Measurements from ENCODE around the gene NFIB.

DNA sequence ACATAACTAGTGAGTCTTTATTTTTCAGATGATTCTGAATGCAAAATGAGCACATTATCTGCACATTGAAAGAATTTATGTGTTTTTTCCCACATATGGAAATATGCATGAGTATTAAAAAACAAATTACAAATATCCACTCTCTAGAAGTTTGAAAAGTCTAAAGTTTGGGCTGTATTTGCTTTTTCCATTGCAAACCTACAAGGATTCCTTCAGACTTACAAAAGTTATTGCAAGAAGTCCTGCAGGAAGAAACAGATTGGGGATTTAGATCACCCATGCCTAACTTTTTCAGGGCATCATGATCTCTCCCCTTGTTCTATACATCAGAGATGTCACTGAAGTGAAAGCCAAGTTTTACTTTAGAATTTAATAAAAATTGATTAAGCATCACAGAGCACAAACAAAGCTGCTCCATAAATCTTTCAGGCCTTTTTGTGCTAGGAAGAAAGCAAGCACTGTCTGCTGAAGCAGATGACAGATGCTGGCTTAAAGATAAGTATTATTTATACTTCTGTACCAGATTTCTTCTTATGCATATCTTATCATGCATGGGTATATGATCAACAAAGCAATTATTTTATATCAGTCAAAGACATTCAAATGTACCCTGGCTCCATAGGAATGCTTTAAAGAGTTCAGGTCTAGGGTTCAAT is 71.7 kb downstream of the NFIB start:
- TF ChIP-seq POLR2A (IDR thresholded peaks at IDR 0.05) (no peak), POLR2AphosphoS5 (IDR thresholded peaks at IDR 0.05) (no peak), EP300 (IDR thresholded peaks at IDR 0.05) (no peak)
- TF ChIP-seq, protein P1, sequence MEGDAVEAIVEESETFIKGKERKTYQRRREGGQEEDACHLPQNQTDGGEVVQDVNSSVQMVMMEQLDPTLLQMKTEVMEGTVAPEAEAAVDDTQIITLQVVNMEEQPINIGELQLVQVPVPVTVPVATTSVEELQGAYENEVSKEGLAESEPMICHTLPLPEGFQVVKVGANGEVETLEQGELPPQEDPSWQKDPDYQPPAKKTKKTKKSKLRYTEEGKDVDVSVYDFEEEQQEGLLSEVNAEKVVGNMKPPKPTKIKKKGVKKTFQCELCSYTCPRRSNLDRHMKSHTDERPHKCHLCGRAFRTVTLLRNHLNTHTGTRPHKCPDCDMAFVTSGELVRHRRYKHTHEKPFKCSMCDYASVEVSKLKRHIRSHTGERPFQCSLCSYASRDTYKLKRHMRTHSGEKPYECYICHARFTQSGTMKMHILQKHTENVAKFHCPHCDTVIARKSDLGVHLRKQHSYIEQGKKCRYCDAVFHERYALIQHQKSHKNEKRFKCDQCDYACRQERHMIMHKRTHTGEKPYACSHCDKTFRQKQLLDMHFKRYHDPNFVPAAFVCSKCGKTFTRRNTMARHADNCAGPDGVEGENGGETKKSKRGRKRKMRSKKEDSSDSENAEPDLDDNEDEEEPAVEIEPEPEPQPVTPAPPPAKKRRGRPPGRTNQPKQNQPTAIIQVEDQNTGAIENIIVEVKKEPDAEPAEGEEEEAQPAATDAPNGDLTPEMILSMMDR (IDR thresholded peaks at IDR 0.05) = no peak

All from gastroesophageal sphincter (tissue), 3 donors.